ENCODE results near the gene LPP.

DNA sequence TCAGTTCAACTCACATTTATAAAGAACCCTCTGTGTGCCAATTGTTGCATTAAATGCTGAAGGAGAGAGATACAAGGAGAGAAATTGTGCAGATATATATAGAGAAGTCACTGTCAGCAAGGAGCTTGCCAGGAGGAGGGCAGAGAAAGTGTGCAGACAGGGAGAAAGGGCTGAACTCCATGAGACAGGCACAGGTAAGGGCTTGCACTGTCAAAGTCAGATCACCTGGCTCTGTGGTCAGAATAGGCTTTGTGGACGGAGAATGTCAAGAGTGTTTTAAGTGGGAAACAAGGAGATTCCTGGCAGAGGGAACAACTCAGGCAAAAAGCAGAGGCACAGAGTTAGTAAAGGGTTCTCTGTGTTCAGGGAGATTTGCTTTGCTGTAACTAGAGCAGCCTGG lies 714.8 kb downstream of the LPP start:
- TF ChIP-seq NFE2L2 (IDR thresholded peaks at IDR 0.05; ENCODE audit: low read depth, low read length) (no peak), MXI1 (IDR thresholded peaks at IDR 0.05; ENCODE audit: borderline replicate concordance, low read depth, low read length) (no peak), POLR2A (IDR thresholded peaks at IDR 0.05; ENCODE audit: low read depth, low read length) (no peak), CHD1 (IDR thresholded peaks at IDR 0.05; ENCODE audit: low read depth, low read length) (no peak), RAD21 (IDR thresholded peaks at IDR 0.05; ENCODE audit: low read length) (no peak), RFX5 (IDR thresholded peaks at IDR 0.05; ENCODE audit: low read depth, low read length) (no peak), SMC3 (IDR thresholded peaks at IDR 0.05; ENCODE audit: low read depth, low read length) (no peak), CEBPB (IDR thresholded peaks at IDR 0.05; ENCODE audit: low read depth, low read length) (no peak)
- TF ChIP-seq, protein P1, sequence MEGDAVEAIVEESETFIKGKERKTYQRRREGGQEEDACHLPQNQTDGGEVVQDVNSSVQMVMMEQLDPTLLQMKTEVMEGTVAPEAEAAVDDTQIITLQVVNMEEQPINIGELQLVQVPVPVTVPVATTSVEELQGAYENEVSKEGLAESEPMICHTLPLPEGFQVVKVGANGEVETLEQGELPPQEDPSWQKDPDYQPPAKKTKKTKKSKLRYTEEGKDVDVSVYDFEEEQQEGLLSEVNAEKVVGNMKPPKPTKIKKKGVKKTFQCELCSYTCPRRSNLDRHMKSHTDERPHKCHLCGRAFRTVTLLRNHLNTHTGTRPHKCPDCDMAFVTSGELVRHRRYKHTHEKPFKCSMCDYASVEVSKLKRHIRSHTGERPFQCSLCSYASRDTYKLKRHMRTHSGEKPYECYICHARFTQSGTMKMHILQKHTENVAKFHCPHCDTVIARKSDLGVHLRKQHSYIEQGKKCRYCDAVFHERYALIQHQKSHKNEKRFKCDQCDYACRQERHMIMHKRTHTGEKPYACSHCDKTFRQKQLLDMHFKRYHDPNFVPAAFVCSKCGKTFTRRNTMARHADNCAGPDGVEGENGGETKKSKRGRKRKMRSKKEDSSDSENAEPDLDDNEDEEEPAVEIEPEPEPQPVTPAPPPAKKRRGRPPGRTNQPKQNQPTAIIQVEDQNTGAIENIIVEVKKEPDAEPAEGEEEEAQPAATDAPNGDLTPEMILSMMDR (conservative IDR thresholded peaks at IDR 0.05; ENCODE audit: low read depth, low read length): no peak
- TF ChIP-seq, protein P2, sequence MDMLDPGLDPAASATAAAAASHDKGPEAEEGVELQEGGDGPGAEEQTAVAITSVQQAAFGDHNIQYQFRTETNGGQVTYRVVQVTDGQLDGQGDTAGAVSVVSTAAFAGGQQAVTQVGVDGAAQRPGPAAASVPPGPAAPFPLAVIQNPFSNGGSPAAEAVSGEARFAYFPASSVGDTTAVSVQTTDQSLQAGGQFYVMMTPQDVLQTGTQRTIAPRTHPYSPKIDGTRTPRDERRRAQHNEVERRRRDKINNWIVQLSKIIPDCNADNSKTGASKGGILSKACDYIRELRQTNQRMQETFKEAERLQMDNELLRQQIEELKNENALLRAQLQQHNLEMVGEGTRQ (IDR thresholded peaks at IDR 0.05; ENCODE audit: low read depth, low read length): no peak
- TF ChIP-seq, protein P3, sequence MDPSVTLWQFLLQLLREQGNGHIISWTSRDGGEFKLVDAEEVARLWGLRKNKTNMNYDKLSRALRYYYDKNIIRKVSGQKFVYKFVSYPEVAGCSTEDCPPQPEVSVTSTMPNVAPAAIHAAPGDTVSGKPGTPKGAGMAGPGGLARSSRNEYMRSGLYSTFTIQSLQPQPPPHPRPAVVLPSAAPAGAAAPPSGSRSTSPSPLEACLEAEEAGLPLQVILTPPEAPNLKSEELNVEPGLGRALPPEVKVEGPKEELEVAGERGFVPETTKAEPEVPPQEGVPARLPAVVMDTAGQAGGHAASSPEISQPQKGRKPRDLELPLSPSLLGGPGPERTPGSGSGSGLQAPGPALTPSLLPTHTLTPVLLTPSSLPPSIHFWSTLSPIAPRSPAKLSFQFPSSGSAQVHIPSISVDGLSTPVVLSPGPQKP (IDR thresholded peaks at IDR 0.05; ENCODE audit: borderline replicate concordance, low read depth, low read length): no peak
